Testis (tissue), 3 donors: Measurements from ENCODE around the gene SLC1A1. TPM values are rescaled to one million over a fixed set of nuclear protein-coding genes. Genes with fewer than 3 reads are reported as not detected.

Experiments
- DNase-seq: peaks from one replicate; pipeline ENCODE4 v3.0.0-alpha.2; 2019
- H3K27ac ChIP-seq, 2 donors: fragments of 200-600 bp; sonication (generic); one replicate each; pipeline ENCODE4 v1.5.1; 2019
- H3K27me3 ChIP-seq: fragments of 200-600 bp; sonication (generic); one replicate; pipeline ENCODE4 v1.5.1; 2019
- H3K36me3 ChIP-seq: fragments of 200-600 bp; sonication (generic); one replicate; pipeline ENCODE4 v1.5.1; 2017; ENCODE audit warnings: low read depth; ENCODE audit errors: missing control alignments
- H3K4me1 ChIP-seq: fragments of 200-600 bp; sonication (generic); one replicate; pipeline ENCODE4 v1.5.1; 2019
- H3K4me3 ChIP-seq, 2 donors: fragments of 200-600 bp; sonication (generic); one replicate each; pipeline ENCODE4 v1.5.1; 2017 to 2019
- H3K9me3 ChIP-seq: fragments of 200-600 bp; sonication (generic); one replicate; pipeline ENCODE4 v1.5.1; 2017
- POLR2A ChIP-seq: fragments of 450-650 bp; IDR thresholded peaks from one replicate; pipeline ENCODE4 v1.6.1; 2017; ENCODE audit warnings: antibody characterized with exemption, mild to moderate bottlenecking, moderate library complexity
- WGBS, 2 donors: methylation state at CpG; one replicate each; pipeline ENCODE4 v1.1.5; 2018; 5-methylcytosine and 5-hydroxymethylcytosine counted together
- intact Hi-C: fragments of 100-400 bp; cut with DNase I; formaldehyde crosslinking; loops from one replicate; pipeline ENCODE4 v1.15.1; 2023; ENCODE audit warnings: low total_unique reads
- polyA plus RNA-seq: library from polyadenylated mRNA; stranded (reverse); fragments of 350-450 nt; fragmentation: Illumina TruSeq; extraction: RNeasy Lipid Tissue Mini Kit (QIAGEN cat#74804); gene quantifications from one replicate; pipeline ENCODE4 v1.2.3, GENCODE V29; 2014; ENCODE audit warnings: low read depth, low replicate concordance; ENCODE audit not compliant: insufficient read depth
- total RNA-seq, 2 donors: library from RNA; depleted of rRNA; stranded (reverse); fragments of >200 nt; gene quantifications; one replicate each; pipeline ENCODE4 v1.2.3, GENCODE V29; 2016
- TF ChIP-seq, protein P1 (sequence below), 3 experiments: fragments of 450-650 bp in 2 of 3; fragments of 200-600 bp in 1 of 3; sonication (generic) in 1 of 3; IDR thresholded peaks; one replicate each; pipeline ENCODE4 v1.5.1; 2016 to 2019; ENCODE audit warnings: antibody characterized with exemption in 3 of 3, mild to moderate bottlenecking in 2 of 3, moderate library complexity in 1 of 3

Gene SLC1A1
- total and polyA plus RNA-seq, 3 donors from 2014 or later, result 0.63 to 1.2 (median 1.1) TPM

DNA sequence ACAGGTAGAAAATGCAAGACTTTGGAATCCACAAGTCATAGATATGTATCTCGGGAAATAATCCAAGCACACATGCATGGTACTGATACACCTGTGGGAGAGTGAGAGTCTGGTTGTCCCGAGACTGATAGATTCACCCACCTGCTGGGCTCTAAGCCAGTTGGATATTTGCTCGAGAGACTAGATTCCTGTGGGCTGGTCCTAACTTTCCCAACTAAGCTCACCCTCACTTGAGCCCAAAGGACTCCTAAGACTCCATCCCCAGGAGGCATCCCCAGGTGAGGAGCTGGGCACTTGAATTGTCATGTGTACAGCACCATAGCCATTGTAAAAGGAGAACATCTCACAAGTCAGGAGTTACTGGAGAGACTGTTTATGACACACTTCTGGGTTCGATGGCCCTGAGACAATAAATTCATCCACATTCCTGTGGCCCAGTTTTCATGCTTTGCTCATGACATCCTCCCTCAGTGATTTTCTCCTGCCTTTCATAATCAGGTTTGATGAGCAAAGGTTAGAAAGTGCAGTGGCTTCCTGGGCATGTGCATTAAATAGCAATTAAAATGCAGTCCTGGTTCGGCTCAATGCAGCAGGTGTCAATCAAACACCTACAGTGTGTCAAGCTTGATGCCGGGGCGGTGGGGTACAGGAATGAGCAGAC lies 18.1 kb downstream of the SLC1A1 start:
- no peak for DNase-seq
- no peaks in the 10 kb centered on the region for H3K27me3 ChIP-seq
- H3K27ac ChIP-seq, result no peak overlapping the region
- H3K36me3 ChIP-seq, result no peaks in the 10 kb centered on the region
- WGBS, 2 donors, result 83 to 85% methylated on average over 7 of the region's 7 CpGs
- H3K4me1 ChIP-seq, result no peaks in the 10 kb centered on the region
- intact Hi-C loops, result no loop called here
- H3K9me3 ChIP-seq, result no peaks in the 10 kb centered on the region
- H3K4me3 ChIP-seq, result no peak overlapping the region
- TF ChIP-seq, protein P1, sequence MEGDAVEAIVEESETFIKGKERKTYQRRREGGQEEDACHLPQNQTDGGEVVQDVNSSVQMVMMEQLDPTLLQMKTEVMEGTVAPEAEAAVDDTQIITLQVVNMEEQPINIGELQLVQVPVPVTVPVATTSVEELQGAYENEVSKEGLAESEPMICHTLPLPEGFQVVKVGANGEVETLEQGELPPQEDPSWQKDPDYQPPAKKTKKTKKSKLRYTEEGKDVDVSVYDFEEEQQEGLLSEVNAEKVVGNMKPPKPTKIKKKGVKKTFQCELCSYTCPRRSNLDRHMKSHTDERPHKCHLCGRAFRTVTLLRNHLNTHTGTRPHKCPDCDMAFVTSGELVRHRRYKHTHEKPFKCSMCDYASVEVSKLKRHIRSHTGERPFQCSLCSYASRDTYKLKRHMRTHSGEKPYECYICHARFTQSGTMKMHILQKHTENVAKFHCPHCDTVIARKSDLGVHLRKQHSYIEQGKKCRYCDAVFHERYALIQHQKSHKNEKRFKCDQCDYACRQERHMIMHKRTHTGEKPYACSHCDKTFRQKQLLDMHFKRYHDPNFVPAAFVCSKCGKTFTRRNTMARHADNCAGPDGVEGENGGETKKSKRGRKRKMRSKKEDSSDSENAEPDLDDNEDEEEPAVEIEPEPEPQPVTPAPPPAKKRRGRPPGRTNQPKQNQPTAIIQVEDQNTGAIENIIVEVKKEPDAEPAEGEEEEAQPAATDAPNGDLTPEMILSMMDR (IDR thresholded peaks at IDR 0.05), result no peak
- TF ChIP-seq POLR2A, result no peak

DNA sequence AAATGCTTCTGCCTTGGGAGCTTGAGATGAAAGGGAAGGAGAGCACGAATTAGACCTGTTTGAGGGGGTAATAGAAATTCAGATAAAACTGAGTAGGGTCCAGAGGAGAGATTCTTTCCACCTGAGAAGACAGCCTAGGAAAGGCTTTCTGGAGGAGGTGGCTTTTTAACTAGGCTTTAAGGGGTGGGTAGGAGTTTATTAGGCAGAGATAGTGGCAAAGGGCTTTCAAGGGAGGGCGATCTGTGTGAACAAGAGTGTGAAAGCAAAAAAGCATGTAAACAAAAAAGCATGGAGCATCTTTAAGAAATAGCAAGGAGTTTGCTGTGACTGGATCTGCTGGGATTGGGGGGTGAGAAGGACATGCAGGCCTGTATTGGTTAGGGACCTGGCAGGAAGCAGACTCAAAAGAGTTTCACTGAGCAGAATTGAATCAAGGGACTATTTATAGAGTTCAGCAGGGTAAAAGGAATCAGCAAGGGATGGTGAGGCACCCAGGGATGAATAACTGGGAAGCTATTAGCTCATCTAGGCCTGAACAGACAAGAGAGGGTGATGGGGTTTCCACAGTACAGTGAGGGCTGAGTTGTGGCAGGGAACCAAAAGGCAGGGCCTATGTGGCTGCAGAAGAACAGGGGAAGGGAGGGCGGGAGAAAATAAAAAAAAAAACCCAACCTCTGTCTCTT lies 18.8 kb downstream of the SLC1A1 start:
- Histone ChIP-seq H3K9me3 (no peaks in the 10 kb centered on the region), H3K27me3 (no peaks in the 10 kb centered on the region), H3K27ac (no peak overlapping the region), H3K4me1 (no peaks in the 10 kb centered on the region), H3K36me3 (no peaks in the 10 kb centered on the region), H3K4me3 (no peak overlapping the region)
- intact Hi-C loops, result no loop called here
- DNase-seq, result no peak
- TF ChIP-seq, protein P1 (IDR thresholded peaks at IDR 0.05), result no peak
- no peak for TF ChIP-seq POLR2A
- WGBS, 2 donors, result 85 to 87% methylated on average over 3 of the region's 3 CpGs

DNA sequence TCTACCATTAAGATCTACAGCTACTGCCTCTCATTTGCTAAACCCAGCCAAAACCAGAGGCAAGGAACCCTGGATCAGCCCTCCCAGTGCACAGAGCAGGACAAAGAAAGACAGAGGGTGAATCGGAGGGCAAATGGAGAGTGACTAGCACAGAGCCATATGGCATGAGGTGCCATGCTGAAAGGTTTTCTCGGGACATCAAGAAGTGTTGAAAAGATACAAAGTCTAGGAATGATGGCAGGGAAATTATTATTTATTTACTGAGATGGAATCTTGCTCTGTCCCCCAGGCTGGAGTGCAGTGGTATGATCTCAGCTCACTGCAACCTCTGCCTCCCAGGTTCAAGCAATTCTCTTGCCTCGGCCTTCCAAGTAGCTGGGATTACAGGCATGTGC lies 19.3 kb downstream of the SLC1A1 start:
- Histone ChIP-seq H3K27me3 (no peaks in the 10 kb centered on the region), H3K4me1 (no peaks in the 10 kb centered on the region), H3K27ac (no peak overlapping the region), H3K36me3 (no peaks in the 10 kb centered on the region), H3K4me3 (no peak overlapping the region), H3K9me3 (no peaks in the 10 kb centered on the region)
- WGBS, 2 donors, result 87 to 92% methylated on average over 3 of the region's 3 CpGs
- TF ChIP-seq POLR2A, result no peak
- TF ChIP-seq, protein P1 (IDR thresholded peaks at IDR 0.05), result no peak
- no peak for DNase-seq
- intact Hi-C loops, result no loop called here

DNA sequence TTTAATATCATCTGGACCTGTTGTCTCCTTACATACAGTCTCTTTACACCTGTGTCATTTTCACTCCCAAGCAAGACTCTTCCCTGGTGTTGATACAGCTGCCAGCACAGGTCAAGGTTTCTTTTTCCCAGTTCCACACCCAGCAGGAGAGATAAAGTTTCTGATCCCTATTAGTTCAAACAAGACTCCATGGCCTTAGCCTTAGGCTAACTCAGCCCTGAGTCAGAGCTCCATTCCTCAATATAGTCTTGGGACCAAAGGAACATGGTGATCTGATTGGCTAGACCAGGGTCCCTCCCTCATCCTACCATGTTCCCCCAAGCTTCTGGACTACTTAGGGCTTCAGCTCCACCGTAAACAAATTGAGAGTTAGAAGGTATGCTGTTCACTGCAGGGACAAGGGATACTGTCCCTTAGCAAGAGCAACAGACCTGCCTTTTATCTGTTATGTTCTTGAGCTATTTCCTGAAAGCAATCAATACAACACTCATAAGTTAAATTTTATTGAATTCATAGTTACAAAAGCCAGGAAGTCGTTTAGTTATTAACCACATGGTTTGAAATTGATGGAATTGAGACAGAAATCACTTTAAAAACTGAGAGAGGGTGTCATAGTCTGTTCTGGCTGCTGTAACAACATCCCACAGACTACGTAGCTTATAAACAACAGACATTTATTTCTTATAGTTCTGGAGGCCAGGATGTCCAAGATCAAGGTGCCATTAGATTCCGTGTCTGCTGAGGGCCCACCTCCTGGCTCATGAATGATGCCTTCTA lies 20.5 kb downstream of the SLC1A1 start:
- no peak overlapping the region for H3K4me3 ChIP-seq
- intact Hi-C loops, result no loop called here

More for the DNA sequence above, 20.5 kb downstream of the SLC1A1 start:
- Histone ChIP-seq H3K4me1 (no peaks in the 10 kb centered on the region), H3K27ac (no peak overlapping the region), H3K9me3 (no peaks in the 10 kb centered on the region), H3K36me3 (no peaks in the 10 kb centered on the region), H3K27me3 (no peaks in the 10 kb centered on the region)
- no peak for DNase-seq
- 84 to 88% methylated on average over 4 of the region's 4 CpGs for WGBS, 2 donors
- TF ChIP-seq, protein P1 (IDR thresholded peaks at IDR 0.05), result no peak
